Neural cell (in vitro differentiated cells): ENCODE data around the gene PRKCD. TPM values are rescaled to one million over a fixed set of nuclear protein-coding genes. Genes with fewer than 3 reads are reported as not detected.

Experiments used
- H2AFZ ChIP-seq: fragments of 200-600, 300-800 bp; sonication (generic), shearing (Covaris generic); 2 replicates; pipeline ENCODE4 v1.6.0; 2014; ENCODE audit warnings: low read depth, mild to moderate bottlenecking, antibody characterized with exemption, low read length, moderate library complexity
- H3F3A ChIP-seq: fragments of 200-600 bp; shearing (Covaris generic); 2 replicates; pipeline ENCODE4 v1.6.1; 2016; ENCODE audit warnings: mild to moderate bottlenecking, moderate library complexity, mixed read lengths, antibody characterized with exemption, low read length; ENCODE audit not compliant: insufficient read depth, poor library complexity, severe bottlenecking
- H3K27ac ChIP-seq: fragments of 200-600, 300-800 bp; sonication (generic), shearing (Covaris generic); 2 replicates; pipeline ENCODE4 v1.5.1; 2014; ENCODE audit warnings: mild to moderate bottlenecking, low read length, moderate library complexity
- H3K27me3 ChIP-seq: fragments of 300-800, 200-600 bp; sonication (generic), shearing (Covaris generic); 2 replicates; pipeline ENCODE4 v1.6.0; 2014; ENCODE audit warnings: mild to moderate bottlenecking, low read depth, low read length, moderate library complexity; ENCODE audit not compliant: insufficient read depth
- H3K36me3 ChIP-seq: fragments of 300-800, 200-600 bp; sonication (generic), shearing (Covaris generic); 2 replicates; pipeline ENCODE4 v1.5.1; 2014; ENCODE audit warnings: mild to moderate bottlenecking, antibody characterized with exemption, low read length, moderate library complexity; ENCODE audit not compliant: insufficient read depth
- H3K4me2 ChIP-seq: fragments of 300-800, 200-600 bp; sonication (generic), shearing (Covaris generic); 2 replicates; pipeline ENCODE4 v1.6.0; 2014; ENCODE audit warnings: mild to moderate bottlenecking, low read length
- H3K4me3 ChIP-seq: fragments of 300-800, 200-600 bp; sonication (generic), shearing (Covaris generic); 2 replicates; pipeline ENCODE4 v1.5.1; 2014; ENCODE audit warnings: mild to moderate bottlenecking, low read length, moderate library complexity
- H3K79me2 ChIP-seq: fragments of 200-600 bp; shearing (Covaris generic); replicated peaks from 2 replicates; pipeline ENCODE4 v1.6.0; 2014; ENCODE audit warnings: mild to moderate bottlenecking, low read length, moderate library complexity; ENCODE audit not compliant: insufficient read depth
- H3K9ac ChIP-seq: fragments of 300-800, 200-600 bp; sonication (generic), shearing (Covaris generic); 2 replicates; pipeline ENCODE4 v1.6.1; 2016; ENCODE audit warnings: mild to moderate bottlenecking, low read length, mixed read lengths
- H3K9me2 ChIP-seq: fragments of 200-600 bp; shearing (Covaris generic); 2 replicates; pipeline ENCODE4 v1.6.1; 2016; ENCODE audit warnings: mild to moderate bottlenecking, low read length, mixed read lengths; ENCODE audit not compliant: insufficient read depth
- H3K9me3 ChIP-seq: fragments of 200-600, 300-800 bp; sonication (generic), shearing (Covaris generic); 2 replicates; pipeline ENCODE4 v1.6.1; 2016; ENCODE audit warnings: mild to moderate bottlenecking, mixed run types, low read length, moderate library complexity, mixed read lengths
- H4K20me1 ChIP-seq: fragments of 200-600 bp; shearing (Covaris generic); 2 replicates; pipeline ENCODE4 v1.6.1; 2016; ENCODE audit warnings: mild to moderate bottlenecking, mixed run types; ENCODE audit not compliant: insufficient read depth
- EP300 ChIP-seq: fragments of 450-650 bp; conservative IDR thresholded peaks from 2 replicates; pipeline ENCODE4 v1.6.1; 2014; ENCODE audit warnings: antibody characterized with exemption, mild to moderate bottlenecking, moderate library complexity; ENCODE audit not compliant: poor library complexity, severe bottlenecking
- EZH2 ChIP-seq: fragments of 200-600, 300-800 bp; shearing (Covaris generic), sonication (generic); IDR thresholded peaks from 2 replicates; pipeline ENCODE4 v1.6.1; 2014; ENCODE audit warnings: antibody characterized with exemption, low read length, borderline replicate concordance, mild to moderate bottlenecking; ENCODE audit not compliant: insufficient read depth, poor library complexity, severe bottlenecking
- MXI1 ChIP-seq: fragments of 450-650 bp; conservative IDR thresholded peaks from 2 replicates; pipeline ENCODE4 v1.6.1; 2014; ENCODE audit warnings: antibody characterized with exemption, mild to moderate bottlenecking; ENCODE audit not compliant: poor library complexity, severe bottlenecking
- POLR2AphosphoS5 ChIP-seq: IDR thresholded peaks from 2 replicates; pipeline ENCODE4 v1.6.1; 2012
- RAD21 ChIP-seq: fragments of 450-650 bp; conservative IDR thresholded peaks from 2 replicates; pipeline ENCODE4 v1.6.1; 2014; ENCODE audit warnings: antibody characterized with exemption, mild to moderate bottlenecking, moderate library complexity
- SMC3 ChIP-seq: fragments of 450-650 bp; conservative IDR thresholded peaks from 2 replicates; pipeline ENCODE4 v1.6.1; 2014; ENCODE audit warnings: antibody characterized with exemption, mild to moderate bottlenecking, moderate library complexity; ENCODE audit not compliant: poor library complexity
- TAF1 ChIP-seq: IDR thresholded peaks from 2 replicates; pipeline ENCODE4 v1.6.1; 2012; ENCODE audit warnings: low read depth
- polyA plus RNA-seq: library from polyadenylated mRNA; depleted of rRNA; stranded (reverse); fragments of >200 nt; gene quantifications from 2 replicates; pipeline ENCODE4 v1.2.3, GENCODE V29; 2014
- TF ChIP-seq, protein P1 (sequence below): fragments of 450-650 bp; IDR thresholded peaks from 2 replicates; pipeline ENCODE4 v1.5.1; 2014; ENCODE audit warnings: antibody characterized with exemption, mild to moderate bottlenecking, moderate library complexity; ENCODE audit not compliant: poor library complexity, severe bottlenecking
- TF ChIP-seq, protein P2 (sequence below): IDR thresholded peaks from 2 replicates; pipeline ENCODE4 v1.6.1; 2012; ENCODE audit warnings: borderline replicate concordance

The PRKCD gene
- polyA plus RNA-seq, 1 donor from 2014 or later: not detected

DNA sequence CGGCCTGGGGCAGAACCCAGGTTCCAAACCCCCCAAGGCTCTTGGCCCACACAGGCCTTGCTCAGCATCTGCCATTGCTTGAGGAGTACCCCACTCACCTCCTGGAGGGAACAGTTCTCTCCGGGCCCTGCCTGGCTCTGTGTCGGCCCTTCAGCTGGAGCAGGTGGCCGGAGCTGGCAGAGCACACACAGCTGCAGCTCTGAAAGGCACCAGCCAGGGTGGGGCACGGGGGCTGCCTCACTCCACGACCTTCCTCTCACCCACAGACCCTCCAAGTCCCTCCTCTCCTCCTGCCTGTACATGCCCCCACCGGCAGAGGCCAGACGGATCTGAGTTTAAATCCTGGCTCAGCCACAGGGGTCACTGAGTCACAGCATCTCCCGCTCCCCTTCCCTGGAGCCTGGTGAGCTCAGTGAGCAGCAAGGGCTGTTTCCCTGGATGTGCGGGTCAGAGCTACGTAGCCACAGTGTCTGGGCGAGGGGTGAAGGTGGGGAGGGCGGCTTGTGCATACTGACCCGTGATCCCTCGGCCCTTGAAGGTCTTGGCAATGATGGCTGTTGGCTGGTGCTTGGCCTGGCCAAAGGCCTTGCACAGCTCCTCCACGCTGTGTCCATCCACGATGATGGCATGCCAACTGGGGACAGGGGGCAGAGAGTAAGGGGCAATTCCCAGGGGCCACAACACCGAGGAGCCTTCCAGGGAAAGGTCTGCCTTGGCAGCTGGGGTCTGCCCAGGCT is 71.8 kb downstream of the PRKCD start:
- H3K9me2 ChIP-seq: no peaks in the 10 kb centered on the region
- H3F3A ChIP-seq: no peaks in the 10 kb centered on the region
- no peak overlapping the region for H3K9ac ChIP-seq
- H3K36me3 ChIP-seq: no peaks in the 10 kb centered on the region
- no peak overlapping the region for H2AFZ ChIP-seq
- no peak for TF ChIP-seq SMC3
- TF ChIP-seq EP300: no peak
- TF ChIP-seq EZH2: no peak
- TF ChIP-seq, protein P1, sequence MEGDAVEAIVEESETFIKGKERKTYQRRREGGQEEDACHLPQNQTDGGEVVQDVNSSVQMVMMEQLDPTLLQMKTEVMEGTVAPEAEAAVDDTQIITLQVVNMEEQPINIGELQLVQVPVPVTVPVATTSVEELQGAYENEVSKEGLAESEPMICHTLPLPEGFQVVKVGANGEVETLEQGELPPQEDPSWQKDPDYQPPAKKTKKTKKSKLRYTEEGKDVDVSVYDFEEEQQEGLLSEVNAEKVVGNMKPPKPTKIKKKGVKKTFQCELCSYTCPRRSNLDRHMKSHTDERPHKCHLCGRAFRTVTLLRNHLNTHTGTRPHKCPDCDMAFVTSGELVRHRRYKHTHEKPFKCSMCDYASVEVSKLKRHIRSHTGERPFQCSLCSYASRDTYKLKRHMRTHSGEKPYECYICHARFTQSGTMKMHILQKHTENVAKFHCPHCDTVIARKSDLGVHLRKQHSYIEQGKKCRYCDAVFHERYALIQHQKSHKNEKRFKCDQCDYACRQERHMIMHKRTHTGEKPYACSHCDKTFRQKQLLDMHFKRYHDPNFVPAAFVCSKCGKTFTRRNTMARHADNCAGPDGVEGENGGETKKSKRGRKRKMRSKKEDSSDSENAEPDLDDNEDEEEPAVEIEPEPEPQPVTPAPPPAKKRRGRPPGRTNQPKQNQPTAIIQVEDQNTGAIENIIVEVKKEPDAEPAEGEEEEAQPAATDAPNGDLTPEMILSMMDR: no peak
- no peak for TF ChIP-seq RAD21
- TF ChIP-seq, protein P2, sequence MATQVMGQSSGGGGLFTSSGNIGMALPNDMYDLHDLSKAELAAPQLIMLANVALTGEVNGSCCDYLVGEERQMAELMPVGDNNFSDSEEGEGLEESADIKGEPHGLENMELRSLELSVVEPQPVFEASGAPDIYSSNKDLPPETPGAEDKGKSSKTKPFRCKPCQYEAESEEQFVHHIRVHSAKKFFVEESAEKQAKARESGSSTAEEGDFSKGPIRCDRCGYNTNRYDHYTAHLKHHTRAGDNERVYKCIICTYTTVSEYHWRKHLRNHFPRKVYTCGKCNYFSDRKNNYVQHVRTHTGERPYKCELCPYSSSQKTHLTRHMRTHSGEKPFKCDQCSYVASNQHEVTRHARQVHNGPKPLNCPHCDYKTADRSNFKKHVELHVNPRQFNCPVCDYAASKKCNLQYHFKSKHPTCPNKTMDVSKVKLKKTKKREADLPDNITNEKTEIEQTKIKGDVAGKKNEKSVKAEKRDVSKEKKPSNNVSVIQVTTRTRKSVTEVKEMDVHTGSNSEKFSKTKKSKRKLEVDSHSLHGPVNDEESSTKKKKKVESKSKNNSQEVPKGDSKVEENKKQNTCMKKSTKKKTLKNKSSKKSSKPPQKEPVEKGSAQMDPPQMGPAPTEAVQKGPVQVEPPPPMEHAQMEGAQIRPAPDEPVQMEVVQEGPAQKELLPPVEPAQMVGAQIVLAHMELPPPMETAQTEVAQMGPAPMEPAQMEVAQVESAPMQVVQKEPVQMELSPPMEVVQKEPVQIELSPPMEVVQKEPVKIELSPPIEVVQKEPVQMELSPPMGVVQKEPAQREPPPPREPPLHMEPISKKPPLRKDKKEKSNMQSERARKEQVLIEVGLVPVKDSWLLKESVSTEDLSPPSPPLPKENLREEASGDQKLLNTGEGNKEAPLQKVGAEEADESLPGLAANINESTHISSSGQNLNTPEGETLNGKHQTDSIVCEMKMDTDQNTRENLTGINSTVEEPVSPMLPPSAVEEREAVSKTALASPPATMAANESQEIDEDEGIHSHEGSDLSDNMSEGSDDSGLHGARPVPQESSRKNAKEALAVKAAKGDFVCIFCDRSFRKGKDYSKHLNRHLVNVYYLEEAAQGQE: no peak
- TF ChIP-seq POLR2AphosphoS5: no peak
- no peak for TF ChIP-seq TAF1
- TF ChIP-seq MXI1: no peak
- no peaks in the 10 kb centered on the region for H3K27me3 ChIP-seq
- H3K4me2 ChIP-seq: no peak overlapping the region
- H3K4me3 ChIP-seq: no peak overlapping the region
- no peaks in the 10 kb centered on the region for H4K20me1 ChIP-seq
- no peaks in the 10 kb centered on the region for H3K9me3 ChIP-seq
- no peak overlapping the region for H3K27ac ChIP-seq
- H3K79me2 ChIP-seq: no peaks in the 10 kb centered on the region

DNA sequence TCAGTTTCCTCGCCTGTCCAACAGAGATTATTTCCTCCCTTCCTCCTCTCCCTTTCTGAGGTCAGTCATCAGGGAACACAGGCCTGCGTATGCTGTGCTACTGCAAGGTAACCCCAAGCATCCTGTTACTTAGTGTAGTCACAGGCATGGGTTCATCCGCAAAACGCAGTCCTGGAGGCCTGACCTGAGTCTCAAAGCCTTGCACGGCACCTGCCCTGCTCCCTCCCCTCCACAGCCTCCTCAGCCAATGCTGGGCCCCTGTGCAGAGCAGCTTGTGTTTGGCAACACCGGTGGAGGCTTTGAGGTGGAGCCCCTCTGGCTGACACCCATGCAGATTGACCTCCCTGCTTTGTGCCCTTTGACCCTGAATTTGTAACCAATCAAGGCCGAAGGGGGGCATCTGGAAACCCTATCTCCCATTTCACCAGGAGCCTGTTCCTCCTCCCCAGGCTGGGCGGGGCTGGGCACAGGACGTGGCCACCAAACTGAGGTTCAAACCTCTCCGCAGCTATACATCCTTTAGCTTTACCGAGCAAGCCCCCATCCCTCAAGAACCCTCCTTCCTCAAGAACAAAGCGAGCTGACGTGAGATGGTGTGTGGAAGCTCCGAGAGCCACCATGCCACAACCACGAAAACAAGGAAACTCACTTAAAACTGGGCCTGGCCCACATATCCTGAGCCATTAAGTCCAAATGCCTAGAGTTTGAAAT is 73.3 kb downstream of the PRKCD start:
- H3K79me2 ChIP-seq: no peaks in the 10 kb centered on the region
- H3K4me2 ChIP-seq: no peak overlapping the region
- H3K36me3 ChIP-seq: no peaks in the 10 kb centered on the region
- H3K9me2 ChIP-seq: no peaks in the 10 kb centered on the region
- TF ChIP-seq POLR2AphosphoS5: no peak
- no peak for TF ChIP-seq EP300
- no peak for TF ChIP-seq RAD21
- TF ChIP-seq SMC3: no peak
- no peak for TF ChIP-seq TAF1
- TF ChIP-seq MXI1: no peak
- TF ChIP-seq, protein P2: no peak
- TF ChIP-seq EZH2: no peak
- TF ChIP-seq, protein P1: no peak
- no peaks in the 10 kb centered on the region for H3K9me3 ChIP-seq
- H3K27ac ChIP-seq: no peak overlapping the region
- H3K9ac ChIP-seq: no peak overlapping the region
- H3K4me3 ChIP-seq: no peak overlapping the region
- no peaks in the 10 kb centered on the region for H3F3A ChIP-seq
- H2AFZ ChIP-seq: no peak overlapping the region
- H3K27me3 ChIP-seq: no peaks in the 10 kb centered on the region
- H4K20me1 ChIP-seq: no peaks in the 10 kb centered on the region
